ENCODE results near the gene DLGAP3.
"Not testable (repeated sequence)": the region's sequence is repeated elsewhere in the genome, so short reads cannot be mapped to it uniquely, and the experiment has no call there.

Gene DLGAP3

GRCh38 chr1:34842073-34842472, 87.4 kb downstream of the DLGAP3 start:
- no peak for DNase-seq (ENCODE audit: low read depth in 2 of 2)

- DNase-seq (ENCODE audit: low read depth in 2 of 2): no peak
Measured at GRCh38 chr1:34840426-34840825, 89.0 kb downstream of the DLGAP3 start.

GRCh38 chr1:34839526-34840305, 89.7 kb downstream of the DLGAP3 start:
- no peak for DNase-seq (ENCODE audit: low read depth in 2 of 2)

- no peak for DNase-seq (ENCODE audit: low read depth in 2 of 2)
Measured at GRCh38 chr1:34833711-34834110, 95.7 kb downstream of the DLGAP3 start.

GRCh38 chr1:34831721-34832246, 97.7 kb downstream of the DLGAP3 start:
- no peak for DNase-seq (ENCODE audit: low read depth in 2 of 2)

- no peak for DNase-seq (ENCODE audit: low read depth in 2 of 2)
Measured at GRCh38 chr1:34829250-34829649, 100.2 kb downstream of the DLGAP3 start.

- DNase-seq (ENCODE audit: low read depth in 2 of 2): no peak
Measured at GRCh38 chr1:34828611-34829010, 100.8 kb downstream of the DLGAP3 start.

GRCh38 chr1:34827341-34827941, 102.0 kb downstream of the DLGAP3 start:
- DNase-seq (ENCODE audit: low read depth in 2 of 2): no peak

GRCh38 chr1:34825455-34826091, 103.9 kb downstream of the DLGAP3 start:
- DNase-seq (ENCODE audit: low read depth in 2 of 2): no peak

GRCh38 chr1:34824817-34825454, 104.5 kb downstream of the DLGAP3 start:
- DNase-seq (ENCODE audit: low read depth in 2 of 2): no peak

GRCh38 chr1:34822202-34822601, 107.2 kb downstream of the DLGAP3 start:
- DNase-seq (ENCODE audit: low read depth in 2 of 2): no peak

GRCh38 chr1:34818862-34819261, 110.6 kb downstream of the DLGAP3 start:
- not testable (repeated sequence) for DNase-seq (ENCODE audit: low read depth in 2 of 2)

GRCh38 chr1:34816778-34817177, 112.7 kb downstream of the DLGAP3 start:
- DNase-seq (ENCODE audit: low read depth in 2 of 2): no peak

- DNase-seq (ENCODE audit: low read depth in 2 of 2): no peak
Measured at GRCh38 chr1:34816332-34816731, 113.1 kb downstream of the DLGAP3 start.

All from stimulated activated CD8-positive, alpha-beta memory T cell treated with anti-CD3 and anti-CD28 coated beads, Interleukin-7, amount 100 ng/mL, for 1 hour (primary cell).